A172 (cell line): ENCODE results near the gene PTGES3. TPM values are rescaled to one million over a fixed set of nuclear protein-coding genes. Genes with fewer than 3 reads are reported as not detected.
A peak's percentile ranks its signal among the peaks of the same experiment; 100 is the strongest.
"Not testable (repeated sequence)": the region's sequence is repeated elsewhere in the genome, so short reads cannot be mapped to it uniquely, and the experiment has no call there.

Experiments used
- DNase-seq: peaks from one replicate; pipeline ENCODE4 v3.0.0-alpha.2; 2015; ENCODE audit warnings: low spot score
- total RNA-seq: library from RNA; depleted of rRNA; stranded (reverse); fragments of >200 nt; shearing (Covaris generic); gene quantifications from 2 replicates; pipeline ENCODE4 v1.2.3, GENCODE V29; 2014; rRNA removed

PTGES3 gene, protein sequence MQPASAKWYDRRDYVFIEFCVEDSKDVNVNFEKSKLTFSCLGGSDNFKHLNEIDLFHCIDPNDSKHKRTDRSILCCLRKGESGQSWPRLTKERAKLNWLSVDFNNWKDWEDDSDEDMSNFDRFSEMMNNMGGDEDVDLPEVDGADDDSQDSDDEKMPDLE
- total RNA-seq = 188 and 222 TPM in 2 replicates

DNA sequence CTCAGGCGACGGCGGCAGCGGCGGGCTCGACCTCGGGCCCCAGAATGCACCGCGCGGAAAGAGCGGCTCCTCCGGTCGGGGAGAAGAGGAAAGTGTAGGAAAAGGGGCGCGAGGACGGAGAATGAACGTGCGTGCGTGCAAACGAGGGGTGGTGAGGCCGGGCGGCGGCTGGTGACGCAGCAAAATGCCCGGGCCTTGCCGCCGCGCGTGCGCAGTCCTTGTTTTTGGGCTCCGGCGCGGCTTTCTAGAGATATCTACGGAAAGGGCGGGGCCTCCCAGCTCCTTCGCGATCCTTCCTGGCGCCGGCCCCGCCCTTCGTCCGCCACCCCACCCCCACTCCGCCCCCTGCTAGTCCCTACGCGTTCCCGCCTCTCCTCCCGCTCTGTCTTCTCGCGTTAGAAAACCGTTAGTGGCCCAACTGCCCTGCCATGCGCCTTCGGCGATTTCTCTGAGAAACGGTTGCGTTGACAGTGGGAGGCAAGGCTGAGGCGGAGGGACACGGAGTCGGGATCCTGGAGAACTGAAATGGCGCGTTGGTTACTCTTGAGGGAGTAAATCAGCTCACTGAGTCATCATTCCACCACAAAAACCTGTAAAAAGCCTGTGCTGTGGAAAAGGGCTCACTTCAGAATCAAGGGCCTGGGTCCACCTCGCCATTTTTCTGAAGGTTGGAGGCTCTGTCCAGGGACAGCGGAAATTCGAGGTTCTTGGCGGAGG, at the start of gene PTGES3:
Gene PTGES3, minus strand, starts transcription at position 156 of the 717 bp plus-strand sequence. CDS start 285 bp downstream, outside the sequence.
- peak; percentile 95 for DNase-seq

DNA sequence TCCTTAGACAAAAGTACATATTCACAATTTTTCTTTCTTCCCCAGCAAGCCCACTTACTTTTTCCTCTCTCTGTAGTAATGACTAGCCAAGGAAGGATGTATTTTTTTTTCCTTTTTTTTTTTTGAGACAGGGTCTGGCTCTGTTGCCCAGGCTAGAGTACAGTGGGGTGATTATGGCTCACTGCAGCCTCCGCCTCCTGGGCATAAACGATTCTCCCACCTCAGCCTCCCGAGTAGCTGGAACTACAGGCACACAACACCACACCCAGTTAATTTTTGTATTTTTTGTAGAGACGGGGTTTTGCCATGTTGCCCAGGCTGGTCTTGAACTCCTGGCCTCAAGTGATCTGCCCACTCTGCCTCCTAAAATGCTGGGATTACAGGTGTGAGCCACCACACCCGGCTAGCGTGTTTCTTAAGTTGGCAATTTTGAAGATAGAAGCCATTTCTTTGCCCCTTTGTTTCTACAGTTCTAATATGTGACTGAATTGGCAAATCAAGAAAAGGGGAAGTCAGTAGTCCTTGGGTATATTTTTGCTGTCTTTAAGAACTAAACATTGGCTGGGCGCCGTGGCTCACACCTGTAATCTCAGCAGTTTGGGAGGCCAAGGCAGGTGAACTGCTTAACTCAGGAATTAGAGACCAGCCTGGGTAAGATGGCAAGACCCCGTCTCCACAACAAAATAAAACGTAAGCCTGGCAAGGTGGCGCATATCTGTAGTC, 40.2 kb upstream of the PTGES3 start:
- no peak for DNase-seq

DNA sequence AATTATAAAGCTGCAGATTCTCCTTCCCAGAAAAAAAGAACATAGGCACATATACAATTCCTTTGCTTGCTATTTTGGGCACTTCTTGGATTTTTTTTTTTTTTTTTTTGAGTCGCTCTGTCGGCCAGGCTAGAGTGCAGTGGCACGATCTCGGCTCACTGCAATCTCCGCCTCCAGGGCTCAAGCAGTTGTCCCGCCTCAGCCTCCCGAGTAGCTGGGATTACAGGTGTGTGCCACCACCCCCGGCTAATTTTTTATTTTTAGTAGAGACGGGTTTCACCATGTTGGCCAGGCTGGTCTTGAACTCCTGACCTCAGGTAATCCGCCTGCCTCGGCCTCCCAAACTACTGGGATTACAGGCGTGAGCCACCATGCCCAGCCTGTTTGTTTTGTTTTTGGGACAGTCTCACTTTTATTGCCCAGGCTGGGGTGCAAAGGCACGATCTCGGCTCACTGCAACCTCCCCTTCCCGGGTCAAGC, 38.2 kb upstream of the PTGES3 start:
- not testable (repeated sequence) for DNase-seq

DNA sequence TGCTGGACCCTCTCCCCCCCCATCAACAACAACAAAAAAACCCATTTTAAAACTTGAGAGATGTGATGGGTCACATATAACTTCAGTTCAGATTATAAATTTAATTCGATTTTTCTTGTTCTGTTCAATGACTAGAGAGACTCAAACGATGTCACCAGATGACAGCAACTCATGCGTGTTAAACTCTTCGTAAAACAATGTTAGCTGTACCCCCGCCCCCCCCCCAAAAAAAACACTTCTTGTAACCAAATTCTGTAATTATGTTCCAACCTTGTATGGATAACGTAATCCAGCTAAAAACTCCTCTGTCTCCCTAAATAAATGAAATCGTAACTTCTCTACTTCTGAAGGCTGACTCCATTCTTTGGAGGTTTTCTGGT, 37.6 kb upstream of the PTGES3 start:
- no peak for DNase-seq

GRCh38 chr12:56724972-56725722, 37.1 kb upstream of the PTGES3 start, which contains the start of gene NACA:
Gene NACA, minus strand, starts transcription at chr12:56725299. Its CDS starts 778 bp downstream, at chr12:56724521.
- peak; percentile 93 for DNase-seq

- peak; percentile 10 for DNase-seq
These were observed 36.6 kb upstream of the PTGES3 start for GRCh38 chr12:56724701-56724971.

DNA sequence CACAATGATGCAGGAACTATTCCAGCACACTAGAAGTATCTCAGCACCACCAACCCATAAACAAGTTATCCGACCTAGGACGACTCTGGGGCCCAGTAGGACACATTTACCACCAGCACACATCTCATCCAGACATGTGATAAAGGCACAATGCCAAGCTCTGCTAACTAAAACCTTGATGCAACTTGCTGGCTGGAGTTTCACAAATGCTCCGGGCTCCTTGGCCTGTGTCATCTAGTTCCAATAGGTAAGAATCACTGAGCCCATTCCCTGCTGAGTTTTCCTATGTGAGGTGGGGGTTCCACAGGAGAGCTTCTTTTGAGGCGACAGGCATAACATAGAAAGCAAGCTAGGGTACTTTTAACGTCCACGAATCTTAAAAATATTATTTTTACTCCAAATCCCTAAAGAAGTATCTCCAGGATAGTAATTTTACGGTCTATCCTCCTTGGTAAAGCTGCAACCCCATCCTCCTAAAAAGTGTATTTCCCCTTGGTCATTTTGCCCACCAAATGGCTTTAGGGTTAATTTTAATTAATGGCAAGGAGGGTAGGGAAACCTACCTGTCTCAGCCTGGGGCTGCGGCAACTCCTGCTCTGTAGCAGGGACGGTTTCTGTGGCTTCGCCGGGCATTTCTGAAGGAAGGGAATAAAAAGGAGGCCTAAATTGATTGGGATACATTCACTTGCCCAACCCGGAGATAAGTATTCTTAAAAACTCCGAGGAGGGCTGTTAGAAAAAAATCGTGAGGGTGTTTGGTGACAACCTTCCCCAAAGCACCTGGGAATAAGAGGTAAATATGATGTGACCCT, 36.0 kb upstream of the PTGES3 start:
- DNase-seq = peak; percentile 29

- no peak for DNase-seq
These were observed 35.3 kb upstream of the PTGES3 start for GRCh38 chr12:56723352-56723751.

DNA sequence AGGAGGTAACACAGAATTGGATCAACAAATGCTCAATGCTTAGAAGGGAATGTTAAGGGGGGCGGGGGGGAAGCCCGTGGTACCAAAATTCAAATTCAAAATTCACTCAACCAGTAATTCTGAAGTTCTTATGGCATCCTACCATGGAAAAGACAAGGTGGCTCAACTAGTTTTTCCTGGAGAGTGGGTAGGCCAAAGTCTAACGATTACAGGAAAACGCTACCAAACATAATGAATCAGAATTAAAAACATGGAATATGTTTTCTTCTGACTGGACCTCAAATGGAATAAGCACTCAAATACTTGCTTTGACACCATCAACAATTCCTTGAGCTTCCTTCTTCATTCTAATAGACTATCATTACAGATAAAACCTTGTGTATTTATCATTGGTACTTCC, 34.7 kb upstream of the PTGES3 start:
- DNase-seq = no peak

GRCh38 chr12:56721721-56722120, 33.6 kb upstream of the PTGES3 start:
- DNase-seq = no peak

GRCh38 chr12:56721216-56721615, 33.1 kb upstream of the PTGES3 start:
- DNase-seq = no peak

DNA sequence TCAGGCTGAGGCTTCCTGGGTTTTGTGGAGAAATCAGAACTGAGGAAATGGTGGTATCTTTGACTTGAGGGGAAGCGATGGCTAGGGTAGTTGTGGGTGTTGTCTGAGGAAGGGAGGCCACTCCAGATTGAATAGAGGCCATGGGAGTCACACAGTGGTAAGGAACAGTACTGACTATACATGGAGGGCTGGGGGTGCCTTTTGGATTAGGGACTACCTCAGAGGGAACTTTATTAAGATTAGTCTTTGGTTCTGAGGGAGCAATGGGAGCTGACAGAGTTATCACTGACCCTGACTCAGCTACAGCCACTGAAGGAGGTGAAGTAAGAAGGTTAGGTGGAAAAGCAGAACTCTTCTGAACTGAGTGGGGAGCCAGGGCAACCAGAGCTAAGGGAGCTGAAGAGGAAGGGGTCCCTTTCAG, 32.7 kb upstream of the PTGES3 start:
- no peak for DNase-seq

GRCh38 chr12:56719056-56719455, 31.0 kb upstream of the PTGES3 start:
- DNase-seq = no peak

GRCh38 chr12:56718636-56719035, 30.6 kb upstream of the PTGES3 start:
- no peak for DNase-seq

GRCh38 chr12:56718149-56718548, 30.1 kb upstream of the PTGES3 start:
- no peak for DNase-seq

- no peak for DNase-seq
These were observed 29.1 kb upstream of the PTGES3 start for GRCh38 chr12:56716933-56717880.

DNA sequence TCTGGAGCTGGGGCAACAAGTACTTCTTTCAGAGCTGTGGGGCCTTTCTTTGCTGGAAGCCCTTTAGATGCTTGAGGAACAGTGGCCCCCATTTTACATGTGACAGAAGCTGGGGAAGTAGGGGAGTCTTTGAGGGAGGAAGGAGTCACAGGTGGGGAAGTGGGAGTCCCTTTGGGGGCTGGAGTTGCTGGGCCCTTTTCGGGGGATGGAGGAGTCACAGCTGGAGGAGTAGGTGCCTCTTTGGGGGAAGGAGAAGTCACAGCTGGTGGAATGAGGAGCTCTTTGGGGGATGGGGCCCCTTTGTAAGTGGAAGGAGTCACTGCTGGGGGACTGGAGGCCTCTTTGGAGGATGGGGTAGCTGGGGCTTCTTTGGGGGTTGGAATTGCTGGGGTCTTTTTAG, 28.4 kb upstream of the PTGES3 start:
- DNase-seq = no peak

DNA sequence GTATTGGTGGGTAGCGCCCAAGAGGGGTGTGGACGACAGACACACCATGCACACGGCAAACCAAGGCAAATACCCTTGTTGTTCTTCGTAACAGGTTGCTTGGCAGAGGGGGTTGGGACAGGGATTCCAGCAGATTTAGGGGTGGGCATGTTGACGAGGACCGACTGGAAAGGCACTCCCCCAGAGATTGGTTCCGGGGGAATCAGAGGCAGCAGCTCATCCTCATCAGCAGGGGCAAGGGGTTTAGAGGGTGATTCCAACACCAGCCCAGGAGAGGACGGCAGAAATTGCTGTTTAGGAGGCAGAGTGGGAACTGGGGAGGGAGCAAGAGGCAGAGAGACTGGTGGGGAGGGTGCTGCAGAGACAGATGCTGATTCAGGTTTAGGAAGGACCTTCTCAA, 27.7 kb upstream of the PTGES3 start:
- DNase-seq = no peak

DNA sequence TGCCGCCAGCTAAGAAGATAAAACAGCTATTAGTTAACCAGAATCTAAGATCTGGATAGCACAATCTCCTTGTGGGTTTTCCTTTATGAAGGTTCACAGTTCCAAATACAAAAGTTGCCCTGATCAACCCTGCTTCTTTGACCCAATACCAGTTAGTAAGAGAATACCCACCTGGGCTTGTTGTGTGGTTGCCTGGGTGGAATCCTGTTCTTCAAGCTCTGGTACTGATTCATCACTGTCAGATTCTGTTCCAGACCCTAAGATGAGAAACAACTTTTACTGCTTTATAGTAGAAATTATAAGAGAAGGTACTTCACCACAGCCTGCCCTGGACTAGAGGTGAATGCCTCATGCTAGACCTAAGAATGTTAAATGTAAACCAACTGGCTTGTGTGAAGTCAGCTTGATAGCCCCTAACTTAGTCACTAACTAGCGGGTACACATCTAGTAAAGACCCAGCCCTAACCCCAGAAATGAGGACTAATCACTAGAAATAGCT, 26.4 kb upstream of the PTGES3 start:
- DNase-seq = no peak

DNA sequence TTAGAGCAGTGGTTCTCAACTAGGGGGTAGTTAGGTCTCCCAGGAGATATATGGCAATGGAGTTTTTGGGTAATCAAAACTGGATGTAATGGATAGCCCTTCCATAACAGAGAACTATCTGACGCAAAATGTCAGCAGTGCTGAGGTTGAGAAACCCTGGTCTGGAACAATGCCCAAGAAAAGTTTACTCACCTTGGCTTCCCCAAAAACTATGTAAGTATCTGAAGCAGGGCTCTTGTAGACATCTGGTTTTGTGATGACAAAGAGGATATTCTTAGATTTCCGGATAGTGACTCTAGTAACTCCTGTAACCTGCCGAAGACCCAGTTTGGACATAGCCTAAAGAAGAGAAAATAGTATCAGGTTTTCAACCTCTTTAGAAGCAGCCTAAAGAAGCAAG, 25.3 kb upstream of the PTGES3 start:
- no peak for DNase-seq
